WI38 (cell line): ENCODE data around the gene PCMT1.
"Not testable (repeated sequence)": the region's sequence is repeated elsewhere in the genome, so short reads cannot be mapped to it uniquely, and the experiment has no call there.

Source experiments
- H3K4me3 ChIP-seq: 2 replicates; pipeline ENCODE4 v1.5.1; 2011; ENCODE audit warnings: low read depth, mild to moderate bottlenecking, control low read depth, low read length
- TF ChIP-seq, protein P1 (sequence below): IDR thresholded peaks from 2 replicates; pipeline ENCODE4 v1.5.1; 2012; ENCODE audit warnings: low read depth, mild to moderate bottlenecking, control low read depth, low read length

PCMT1 gene

DNA sequence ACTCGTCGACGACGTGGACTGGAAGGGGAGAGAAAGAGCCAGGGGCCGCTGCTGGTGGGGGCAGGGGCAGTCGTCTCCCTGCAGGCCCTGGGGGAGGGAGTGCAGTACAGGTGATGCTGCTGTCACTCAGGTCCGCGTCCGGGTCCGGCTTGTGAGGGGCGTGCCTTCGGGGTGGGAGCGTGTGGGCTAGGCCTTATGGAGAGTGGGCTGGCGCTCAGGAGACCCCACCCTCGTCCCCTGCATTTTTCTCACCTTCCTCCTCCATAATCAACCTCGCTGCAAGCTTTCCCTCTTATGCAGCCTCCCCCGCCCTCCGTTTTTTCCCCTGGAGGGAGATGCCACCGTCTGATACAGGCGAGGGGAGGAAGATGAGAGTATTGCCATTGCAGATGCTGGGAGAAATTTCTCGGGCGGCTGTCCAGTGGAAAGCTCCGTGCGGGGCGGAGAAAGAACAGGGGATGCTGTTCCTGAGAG lies 632 bp downstream of the PCMT1 start:
- TF ChIP-seq, protein P1, sequence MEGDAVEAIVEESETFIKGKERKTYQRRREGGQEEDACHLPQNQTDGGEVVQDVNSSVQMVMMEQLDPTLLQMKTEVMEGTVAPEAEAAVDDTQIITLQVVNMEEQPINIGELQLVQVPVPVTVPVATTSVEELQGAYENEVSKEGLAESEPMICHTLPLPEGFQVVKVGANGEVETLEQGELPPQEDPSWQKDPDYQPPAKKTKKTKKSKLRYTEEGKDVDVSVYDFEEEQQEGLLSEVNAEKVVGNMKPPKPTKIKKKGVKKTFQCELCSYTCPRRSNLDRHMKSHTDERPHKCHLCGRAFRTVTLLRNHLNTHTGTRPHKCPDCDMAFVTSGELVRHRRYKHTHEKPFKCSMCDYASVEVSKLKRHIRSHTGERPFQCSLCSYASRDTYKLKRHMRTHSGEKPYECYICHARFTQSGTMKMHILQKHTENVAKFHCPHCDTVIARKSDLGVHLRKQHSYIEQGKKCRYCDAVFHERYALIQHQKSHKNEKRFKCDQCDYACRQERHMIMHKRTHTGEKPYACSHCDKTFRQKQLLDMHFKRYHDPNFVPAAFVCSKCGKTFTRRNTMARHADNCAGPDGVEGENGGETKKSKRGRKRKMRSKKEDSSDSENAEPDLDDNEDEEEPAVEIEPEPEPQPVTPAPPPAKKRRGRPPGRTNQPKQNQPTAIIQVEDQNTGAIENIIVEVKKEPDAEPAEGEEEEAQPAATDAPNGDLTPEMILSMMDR, result no peak
- peak overlapping the region; percentile 98 for H3K4me3 ChIP-seq

DNA sequence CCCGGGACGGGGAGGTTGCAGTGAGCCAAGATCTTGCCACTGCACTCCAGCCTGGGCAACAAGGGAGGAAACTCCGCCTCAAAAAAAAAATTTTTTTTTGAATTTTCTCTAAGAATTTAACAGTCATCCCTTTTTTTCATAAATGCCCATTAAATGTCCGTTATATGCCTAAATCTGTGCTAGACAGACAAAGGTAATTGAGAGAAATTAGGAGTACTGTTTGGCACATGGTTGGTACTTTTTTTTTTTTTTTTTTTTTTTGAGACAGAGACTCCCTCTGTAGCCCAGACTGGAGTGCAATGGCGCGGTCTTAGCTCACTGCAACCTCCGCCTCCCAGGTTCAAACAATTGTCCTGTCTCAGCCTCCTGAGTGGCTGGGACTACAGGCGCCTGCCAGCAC lies 1.7 kb downstream of the PCMT1 start:
- TF ChIP-seq, protein P1, result no peak
- peak overlapping the region; percentile 98; the same call in 1 of the 2 replicates for H3K4me3 ChIP-seq

DNA sequence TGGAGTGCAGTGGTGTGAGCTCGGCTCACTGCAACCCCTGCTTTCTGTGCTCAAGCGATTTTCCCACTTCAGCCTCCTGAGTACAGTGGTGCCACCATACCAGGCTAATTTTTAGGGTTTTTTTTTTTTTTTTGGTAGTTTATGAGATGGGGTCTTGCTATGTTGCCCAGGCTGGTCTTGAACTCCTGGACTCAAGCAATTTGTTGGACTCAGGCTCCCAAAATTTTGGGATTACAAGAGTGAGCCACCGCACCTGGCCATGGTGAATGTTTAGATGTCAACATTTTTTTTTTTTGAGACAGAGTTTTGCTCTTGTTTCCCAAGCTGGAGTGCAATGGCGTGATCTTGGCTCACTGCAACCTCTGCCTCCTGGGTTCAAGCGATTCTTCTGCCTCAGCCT lies 2.4 kb downstream of the PCMT1 start:
- not testable (repeated sequence) for H3K4me3 ChIP-seq

DNA sequence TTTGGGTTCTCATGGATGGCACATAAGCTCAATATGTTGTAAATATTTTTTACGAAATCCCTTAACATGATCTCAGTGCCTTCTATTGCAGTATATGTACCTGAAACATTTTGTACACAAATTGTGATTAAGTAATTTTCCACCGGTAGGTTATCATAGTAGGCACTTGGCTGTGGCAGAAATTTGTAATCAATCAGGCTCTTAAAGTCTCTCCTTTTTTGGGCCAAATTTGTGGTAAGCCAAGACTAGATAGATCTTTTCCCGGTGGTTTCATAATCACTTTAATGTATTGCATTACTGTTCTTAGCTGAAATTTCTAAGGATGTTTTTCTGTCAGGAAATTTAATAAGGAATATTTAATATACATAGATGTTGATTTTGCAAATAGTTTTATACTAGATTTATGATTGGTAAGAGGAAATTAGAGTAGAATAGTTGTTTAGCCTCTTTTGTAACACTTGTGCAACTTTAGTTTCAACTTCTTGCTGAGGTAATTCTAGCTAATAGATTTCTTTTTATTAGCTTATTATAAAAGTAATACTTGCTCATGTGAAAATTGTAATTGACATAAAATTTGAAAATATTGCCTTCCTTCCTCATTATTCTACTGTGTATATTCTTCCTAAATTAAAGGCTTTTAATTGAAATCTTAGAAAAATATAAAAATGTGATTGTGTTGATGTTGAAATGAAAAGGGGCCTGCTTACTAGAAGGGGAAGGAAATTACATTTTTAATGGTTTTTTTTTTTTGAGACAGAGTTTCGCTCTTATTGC lies 3.2 kb downstream of the PCMT1 start:
- no peak overlapping the region for H3K4me3 ChIP-seq
- TF ChIP-seq, protein P1, result no peak

DNA sequence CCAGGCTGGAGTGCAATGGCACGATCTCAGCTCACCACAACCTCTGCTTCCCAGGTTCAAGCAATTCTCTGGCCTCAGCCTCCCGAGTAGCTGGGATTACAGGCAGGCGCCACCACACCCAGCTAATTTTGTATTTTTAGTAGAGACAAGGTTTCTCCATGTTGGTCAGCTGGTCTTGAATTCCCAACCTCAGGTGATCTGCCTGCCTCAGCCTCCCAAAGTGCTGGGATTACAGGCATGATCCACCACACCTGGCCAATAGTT lies 3.8 kb downstream of the PCMT1 start:
- not testable (repeated sequence) for H3K4me3 ChIP-seq

DNA sequence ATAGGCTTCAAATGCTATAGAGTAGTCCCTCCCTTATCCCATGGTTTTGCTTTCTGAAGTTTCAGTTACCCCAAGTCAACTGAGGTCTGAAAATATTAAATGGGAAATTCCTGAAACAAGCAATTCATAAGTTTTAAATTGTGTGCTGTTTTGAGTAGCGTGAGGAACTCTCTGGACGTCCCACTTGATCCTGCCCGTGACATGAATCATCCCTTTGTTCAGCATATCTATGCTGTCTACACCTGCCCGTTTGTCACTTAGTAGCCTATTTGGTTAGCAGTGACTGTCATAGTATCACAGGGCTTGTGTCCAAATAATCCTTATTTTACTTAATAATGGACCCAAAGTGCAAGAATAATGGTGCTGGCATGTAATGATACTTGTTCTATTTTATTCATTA lies 5.0 kb downstream of the PCMT1 start:
- H3K4me3 ChIP-seq, result no peak overlapping the region
- TF ChIP-seq, protein P1, result no peak

DNA sequence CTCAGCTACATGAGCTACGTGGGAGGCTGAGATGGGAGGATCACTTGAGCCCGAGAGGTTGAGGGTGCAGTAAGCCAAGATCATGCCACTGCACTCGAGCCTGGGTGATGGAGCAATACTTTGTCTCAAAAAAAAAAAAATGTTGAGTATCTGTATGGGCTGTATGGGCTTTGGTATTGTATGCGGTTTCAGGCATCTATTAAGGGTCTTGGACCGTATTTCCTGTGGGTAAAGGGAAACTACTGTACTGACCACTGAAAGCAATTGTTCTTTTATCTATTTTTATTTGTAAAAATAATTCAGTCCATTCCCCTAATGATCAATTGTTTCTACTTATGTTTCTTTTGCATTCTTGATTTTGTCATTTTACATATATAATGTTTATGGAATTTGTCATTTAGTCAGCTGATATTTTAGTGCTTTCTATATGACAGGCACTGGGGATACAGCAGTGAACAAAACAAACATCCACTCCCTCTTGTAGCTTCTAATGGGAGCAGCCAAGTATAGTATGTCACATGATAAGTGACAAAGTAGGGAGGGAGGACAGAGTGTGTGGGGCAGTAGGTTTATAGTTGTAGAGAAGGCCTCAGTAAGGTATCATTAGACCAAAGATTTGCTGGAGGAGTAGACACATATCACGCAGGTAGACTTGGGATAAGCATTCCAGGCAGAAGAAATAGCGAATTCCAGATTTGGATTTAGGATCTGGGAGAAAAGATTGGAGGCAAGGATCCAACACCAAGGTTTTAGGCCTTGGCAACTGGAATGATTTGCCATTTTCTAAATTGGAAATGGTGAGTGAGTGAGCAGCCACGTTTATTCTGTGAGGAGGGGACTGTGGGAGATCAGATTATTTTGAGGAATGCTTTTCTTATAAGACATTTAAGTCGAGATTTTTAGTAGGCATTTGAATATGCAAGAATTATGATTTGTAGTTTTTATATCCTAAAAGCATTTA lies 6.0 kb downstream of the PCMT1 start:
- TF ChIP-seq, protein P1, result no peak
- no peak overlapping the region for H3K4me3 ChIP-seq

DNA sequence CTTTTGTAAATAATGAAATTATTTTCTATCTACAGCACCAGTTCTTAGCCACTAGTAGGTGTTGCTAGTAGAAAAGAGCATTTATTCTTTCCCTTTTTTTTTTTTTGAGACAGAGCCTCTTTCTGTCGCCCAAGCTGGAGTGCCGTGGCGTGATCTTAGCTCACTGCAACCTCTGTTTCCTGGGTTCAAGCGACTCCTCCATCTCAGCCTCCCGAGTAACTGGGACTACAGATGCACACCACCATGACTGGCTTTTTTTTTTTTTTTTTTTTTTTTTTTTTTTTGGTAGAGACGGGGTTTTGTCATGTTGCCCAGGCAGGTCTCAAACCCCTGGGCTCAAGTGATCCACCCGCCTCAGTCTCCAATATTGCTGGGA lies 6.7 kb downstream of the PCMT1 start:
- H3K4me3 ChIP-seq, result no peak overlapping the region
- TF ChIP-seq, protein P1, result no peak
